Superior temporal gyrus (tissue), 1 donor: ENCODE measurements around the gene MEX3A.
"Not testable (repeated sequence)": the region's sequence is repeated elsewhere in the genome, so short reads cannot be mapped to it uniquely, and the experiment has no call there.

ENCODE experiments used
- DNase-seq: peaks from one replicate; pipeline ENCODE4 v3.0.0-alpha.2; 2016; ENCODE audit errors: extremely low spot score

MEX3A gene

DNA sequence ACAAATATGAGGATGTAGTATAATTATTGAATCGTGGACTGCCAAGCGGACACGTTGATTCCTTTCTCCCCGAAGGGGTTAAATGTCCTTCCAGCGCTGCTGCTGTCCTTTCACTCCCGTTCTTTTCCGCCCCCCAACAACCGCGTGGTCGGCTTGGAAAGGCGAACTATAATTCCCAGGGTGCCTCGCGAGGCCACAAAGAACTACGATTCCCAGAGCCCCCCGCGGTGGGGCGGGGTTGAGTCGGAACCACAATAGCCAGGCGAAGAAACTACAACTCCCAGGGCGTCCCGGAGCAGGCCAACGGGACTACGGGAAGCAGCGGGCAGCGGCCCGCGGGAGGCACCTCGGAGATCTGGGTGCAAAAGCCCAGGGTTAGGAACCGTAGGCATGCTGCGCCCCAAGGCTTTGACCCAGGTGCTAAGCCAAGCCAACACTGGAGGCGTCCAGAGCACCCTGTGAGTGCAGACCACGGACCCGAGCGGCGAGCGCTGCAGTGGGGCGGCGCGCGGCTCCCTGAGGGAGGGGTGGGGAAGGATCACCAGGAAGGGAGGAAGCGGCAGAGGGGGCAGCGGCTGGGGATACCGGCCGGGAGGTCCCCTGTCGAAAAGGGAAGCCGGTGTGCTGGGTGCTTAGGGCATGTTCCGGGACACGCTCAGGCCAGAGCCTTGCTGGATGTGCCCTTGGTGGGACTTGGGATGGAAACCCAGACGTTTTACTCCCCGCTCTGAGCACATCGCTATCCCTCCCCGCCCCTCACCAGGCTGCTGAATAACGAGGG, 27.6 kb downstream of the MEX3A start, which contains the start of gene LAMTOR2:
Gene LAMTOR2, plus strand, starts transcription at position 283 of the 781 bp plus-strand sequence. Its CDS starts 108 bp downstream, at position 391.
- DNase-seq, result peak; percentile 100

DNA sequence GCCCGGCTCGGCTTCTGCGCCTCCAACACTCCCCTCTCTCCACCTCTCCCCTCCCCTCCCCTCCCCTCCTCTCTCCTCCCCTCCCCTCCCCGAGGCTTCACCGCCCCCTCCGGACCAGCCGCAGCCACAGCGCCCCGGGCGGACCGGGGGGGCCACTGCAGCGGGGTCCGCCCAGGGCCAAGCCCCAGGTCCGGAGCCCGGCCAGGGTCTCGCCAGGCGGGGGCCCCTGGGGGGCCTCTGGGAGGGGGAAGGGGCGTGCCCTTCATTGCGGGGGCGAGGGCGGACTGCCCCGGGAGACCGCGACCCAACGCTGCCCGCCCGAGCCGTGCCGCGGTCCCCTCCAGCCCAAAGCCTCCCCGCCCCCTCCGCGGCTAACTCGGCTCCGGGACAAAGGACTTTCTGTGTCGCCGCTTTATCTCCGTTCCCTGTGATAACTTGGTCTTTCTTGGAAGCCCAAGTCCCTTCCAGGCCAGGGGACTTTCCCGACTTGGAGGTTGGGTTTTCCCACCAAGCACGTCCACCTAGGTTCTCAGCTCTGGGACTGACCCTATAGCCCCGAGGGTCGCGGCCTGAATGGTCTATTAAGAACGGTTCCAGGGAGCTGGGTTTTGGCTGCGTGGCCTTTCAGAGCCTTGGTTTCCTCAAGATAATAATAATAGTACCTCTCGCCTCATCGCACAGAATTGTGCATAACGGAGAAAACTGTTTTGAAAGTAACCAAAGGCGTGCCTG, 28.3 kb downstream of the MEX3A start, which contains the start of gene UBQLN4:
Gene UBQLN4, minus strand, starts transcription at position 31 of the 732 bp plus-strand sequence. CDS start 97 bp downstream, outside the sequence.
- peak; percentile 75 for DNase-seq

DNA sequence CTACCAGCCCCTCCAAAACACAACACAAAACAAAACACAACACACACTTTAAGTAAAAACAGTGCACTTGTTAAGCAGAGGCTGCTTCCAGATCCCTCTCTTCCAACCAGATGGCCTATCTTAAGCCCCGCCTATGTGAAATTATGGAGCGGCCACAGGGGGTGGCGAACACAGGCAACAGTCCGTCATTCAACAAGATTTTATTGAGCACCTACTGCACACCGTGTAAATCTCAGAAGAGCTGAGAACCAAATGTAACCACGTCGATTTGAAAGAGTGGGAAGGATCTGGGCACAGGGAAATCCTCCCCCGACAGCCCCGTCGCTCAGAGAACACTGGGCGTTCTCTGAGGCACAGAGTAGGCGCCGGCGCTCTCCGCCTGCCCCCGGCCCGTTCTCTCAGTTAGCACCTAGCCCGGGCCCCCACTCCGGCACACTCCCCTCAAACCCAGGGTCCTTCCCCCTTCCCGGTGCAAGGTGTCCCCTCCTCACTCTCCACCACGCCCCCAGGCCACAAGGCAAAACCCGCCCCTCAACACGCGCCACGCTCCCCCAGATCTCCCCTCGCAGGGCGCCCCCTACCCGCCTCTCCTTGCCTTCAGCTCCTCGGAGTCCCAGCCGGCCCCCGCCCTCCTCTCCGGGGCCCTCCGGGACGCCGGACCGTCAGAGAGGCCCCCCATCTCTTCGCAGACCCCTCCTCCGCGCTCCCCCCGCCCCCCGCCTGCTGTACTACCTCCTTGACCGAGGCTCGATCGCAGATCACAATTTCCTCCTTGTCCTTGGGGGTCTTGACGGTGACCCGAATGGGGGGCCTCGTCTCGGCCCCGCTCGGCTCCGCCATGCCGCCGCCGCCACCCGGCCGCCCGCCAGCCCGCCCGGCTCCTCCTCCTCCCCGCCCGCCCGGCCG, 29.1 kb downstream of the MEX3A start:
- no peak for DNase-seq

DNA sequence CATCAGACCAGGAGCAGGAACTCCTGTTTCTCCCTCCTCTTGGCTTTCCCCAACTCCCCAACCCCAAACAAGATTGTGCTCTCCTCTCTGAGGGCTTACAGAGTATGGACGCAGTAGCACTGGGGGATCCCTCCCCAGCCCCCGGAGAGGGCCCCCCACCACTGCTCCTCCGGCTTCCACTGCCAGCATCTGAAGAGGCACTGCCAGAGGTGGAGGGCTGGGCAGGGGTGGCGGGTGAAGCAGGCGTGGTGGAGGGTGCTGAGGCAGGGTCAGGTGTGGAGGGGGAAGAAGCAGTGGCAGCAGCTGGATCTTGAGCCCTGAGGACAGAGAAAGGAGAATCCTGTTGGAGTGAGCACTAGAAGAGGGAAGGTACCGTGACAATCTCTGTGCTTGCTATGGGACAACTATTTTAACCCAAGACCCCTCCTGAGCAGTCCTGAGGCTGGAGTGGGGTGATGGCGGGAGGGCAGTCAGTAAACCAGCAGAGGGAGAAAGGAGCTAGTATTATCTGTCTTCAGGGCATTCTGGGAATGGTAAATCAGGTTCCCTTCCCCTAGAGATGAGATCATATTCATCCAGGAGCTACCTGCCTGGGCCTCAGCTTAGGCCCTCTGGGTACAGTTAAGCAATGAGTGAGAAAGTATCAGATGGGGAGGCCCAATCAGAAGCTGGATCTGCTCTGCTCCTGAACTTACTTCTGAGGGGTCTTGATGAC, 31.1 kb downstream of the MEX3A start:
- no peak for DNase-seq

DNA sequence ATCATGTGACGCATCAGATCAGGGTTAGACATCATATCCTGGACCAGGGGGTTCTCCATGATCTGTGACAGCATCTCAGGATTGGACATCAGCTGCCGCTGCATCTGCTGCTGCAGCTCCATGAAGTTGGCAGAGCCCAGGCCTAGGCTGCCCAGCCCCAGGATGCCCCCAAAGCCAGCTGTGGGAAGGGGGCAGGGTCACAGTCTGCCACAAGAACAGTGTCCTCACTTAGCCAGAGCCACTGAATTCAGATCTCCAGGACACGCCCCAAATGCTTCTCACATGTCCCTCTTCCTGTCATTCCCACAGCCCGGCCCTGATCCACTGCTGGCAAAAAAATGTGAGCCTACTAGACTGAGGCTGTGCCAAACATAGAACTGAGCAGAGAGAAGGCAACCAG, 31.9 kb downstream of the MEX3A start:
- DNase-seq, result peak; percentile 66

DNA sequence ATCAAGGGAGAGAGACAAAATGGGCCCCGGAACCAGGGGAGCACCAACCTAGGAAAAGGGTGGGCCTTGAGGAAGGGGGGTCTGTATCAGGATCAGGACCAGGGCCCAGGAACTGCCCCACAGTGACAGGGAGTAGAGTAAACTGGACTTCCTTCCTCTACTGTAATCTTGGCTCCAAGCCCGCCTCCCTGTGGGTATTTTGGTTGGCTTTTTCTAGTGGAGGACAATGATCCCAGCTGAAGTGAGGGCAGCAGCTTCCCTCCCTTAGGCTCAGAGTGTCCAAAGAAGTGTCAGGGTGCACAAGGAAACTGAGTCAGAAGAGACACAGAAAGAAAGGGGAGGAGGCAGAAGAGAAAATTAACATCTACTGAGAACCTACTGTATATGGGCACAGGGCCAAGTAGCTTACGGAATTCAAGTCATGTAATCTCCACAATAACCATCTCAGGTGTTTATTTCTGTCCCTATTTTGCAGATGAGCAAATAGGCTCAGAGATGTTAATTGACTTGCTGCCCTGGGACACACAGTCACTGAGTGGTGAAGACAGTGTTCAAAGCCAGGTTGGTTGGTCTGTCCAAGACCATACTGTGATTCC, 33.5 kb downstream of the MEX3A start:
- DNase-seq, result no peak

DNA sequence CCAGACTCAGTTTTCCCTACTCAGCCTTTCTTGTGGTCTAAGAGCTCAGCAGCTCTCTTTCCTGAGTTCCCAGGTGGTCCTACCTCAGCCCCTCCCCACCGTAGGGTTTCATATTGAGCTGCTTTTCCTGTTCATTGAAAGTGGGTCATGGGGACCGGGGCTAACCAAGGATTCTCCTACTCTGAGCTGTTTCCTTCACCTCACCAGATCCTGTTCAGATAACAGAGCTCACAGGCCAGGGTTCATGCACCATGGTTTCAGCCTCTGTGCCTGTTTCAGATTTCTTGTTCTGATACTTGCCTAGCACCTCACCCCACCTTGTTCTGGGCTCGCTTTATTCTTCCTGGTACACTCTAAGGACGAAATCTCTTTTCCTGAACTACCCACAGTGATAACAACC, 37.2 kb downstream of the MEX3A start:
- no peak for DNase-seq

DNA sequence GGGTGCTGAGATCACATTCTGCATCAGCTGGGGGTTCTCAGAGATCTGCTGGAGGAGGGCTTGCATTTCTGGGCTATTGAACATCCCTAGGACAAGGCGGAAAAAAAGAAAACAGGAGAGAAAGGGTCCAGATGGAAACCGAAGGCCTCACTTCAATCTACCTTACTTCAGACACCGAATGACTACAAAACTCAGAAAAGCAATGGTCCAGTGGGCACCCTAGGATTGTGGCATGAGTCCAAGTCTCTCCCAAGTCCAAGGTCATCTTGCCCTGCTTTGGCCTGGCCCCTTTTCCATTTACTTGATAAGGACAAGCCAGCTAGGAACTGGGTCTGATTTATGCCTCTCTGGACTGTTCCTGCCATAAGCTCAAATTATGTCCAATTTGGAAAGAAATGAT, 39.4 kb downstream of the MEX3A start:
- DNase-seq, result no peak

DNA sequence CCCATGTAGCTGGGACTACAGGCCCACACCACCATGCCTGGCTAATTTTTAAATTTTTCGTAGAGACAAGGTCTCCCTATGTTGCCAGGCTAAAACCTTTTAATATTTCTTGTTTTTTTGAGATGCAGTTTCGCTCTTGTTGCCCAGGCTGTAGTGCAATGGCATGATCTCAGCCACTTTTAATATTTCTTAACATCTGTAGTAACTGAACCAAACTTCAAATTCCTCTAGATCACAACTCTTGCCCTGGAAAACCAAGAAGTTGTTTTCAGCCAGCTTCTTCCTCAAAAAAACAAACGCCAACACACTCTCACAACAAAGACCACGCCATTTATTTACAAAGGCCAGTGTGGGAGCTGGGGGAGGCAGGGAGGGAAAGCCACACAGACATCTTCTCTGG, 47.3 kb downstream of the MEX3A start:
- DNase-seq, result not testable (repeated sequence)

DNA sequence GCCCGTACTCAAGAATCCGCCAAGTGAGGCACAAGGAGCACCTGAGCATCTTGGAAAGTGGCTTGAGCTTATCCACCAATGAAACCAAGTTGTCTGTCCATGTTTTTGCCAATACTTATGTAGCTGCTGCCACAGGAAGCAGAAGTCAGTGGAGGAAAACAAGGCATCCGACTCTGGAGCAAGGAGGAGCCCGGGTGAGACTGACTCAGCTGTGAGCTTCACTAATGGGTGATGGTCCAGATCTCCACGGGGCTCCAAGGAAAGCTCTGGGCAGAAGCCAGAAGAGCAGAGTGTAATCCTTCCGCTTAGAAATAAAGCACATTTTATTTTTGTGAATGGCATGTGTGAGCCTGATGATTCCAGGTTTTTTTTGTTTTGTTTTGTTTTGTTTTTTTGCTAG, 49.3 kb downstream of the MEX3A start:
- no peak for DNase-seq

DNA sequence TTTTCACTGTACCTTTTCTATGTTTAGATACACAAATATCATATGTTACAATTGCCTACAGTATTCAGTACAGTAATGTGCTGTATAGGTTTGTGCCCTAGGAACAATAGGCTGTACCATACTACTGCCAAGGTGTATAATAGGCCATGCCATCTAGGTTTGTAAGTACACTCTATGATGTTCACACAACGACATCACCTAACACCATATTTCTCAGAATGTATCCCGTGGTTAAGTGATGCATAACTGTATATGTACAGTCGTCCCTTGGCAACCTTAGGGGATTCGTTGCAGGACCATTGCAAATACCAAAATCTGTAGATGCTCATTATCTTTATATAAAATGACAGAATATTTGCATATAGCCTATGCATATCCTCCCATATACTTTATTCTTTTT, 55.7 kb downstream of the MEX3A start:
- DNase-seq, result no peak

DNA sequence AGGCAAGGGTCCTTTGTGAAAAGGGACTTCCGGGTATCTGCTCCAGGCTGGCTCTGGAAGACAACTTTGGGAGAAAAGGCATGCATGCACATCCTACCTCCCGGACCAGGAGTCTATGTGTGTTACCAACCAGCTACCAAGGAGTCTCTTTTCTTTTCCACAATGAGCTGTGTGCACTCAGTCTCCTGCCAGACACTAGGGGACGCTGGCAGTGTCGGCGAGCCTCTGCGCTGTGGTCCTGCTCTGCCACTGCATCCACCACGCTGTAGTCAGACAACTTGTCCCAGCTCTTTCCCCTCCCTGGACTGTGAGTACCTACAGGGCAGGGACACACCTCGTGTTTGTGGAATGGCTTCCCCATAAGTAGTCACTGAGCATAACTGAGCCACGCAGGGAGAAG, 56.4 kb downstream of the MEX3A start:
- DNase-seq, result no peak

DNA sequence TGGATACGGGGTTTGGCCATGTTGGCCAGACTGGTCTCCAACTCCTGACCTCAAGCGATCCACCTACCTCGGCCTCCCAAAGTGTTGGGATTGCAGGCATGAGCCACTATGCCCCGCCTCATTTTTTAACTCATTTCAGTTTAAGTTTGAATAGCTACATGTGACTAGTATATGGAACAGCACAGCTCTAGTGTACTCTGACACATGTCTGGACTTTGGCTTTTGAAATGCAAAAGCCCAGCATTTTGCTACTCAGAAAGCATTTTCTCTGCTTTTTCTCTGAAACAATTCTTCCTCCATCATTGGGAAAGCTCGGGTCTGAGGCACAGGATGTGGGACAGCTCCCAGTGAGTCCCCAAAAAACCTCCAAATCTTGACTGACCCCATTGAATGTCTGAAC, 57.5 kb downstream of the MEX3A start:
- no peak for DNase-seq
